HL-60/S4 treated with retinoic acid at 250 ng/mL for 4 days and 3 days (cell line): Measurements from ENCODE around the gene HENMT1.
"Not testable (repeated sequence)": the region's sequence is repeated elsewhere in the genome, so short reads cannot be mapped to it uniquely, and the experiment has no call there.

Source experiments
- in situ Hi-C: fragments of 300-500 bp; cut with MboI; formaldehyde crosslinking; loops from 2 replicates; pipeline ENCODE4 v1.7.0; 2022; ENCODE audit warnings: low sequenced_read_pairs

The HENMT1 gene

GRCh38 chr1:108671143-108671542 is 10.2 kb upstream of the HENMT1 start:
- in situ Hi-C loops: no loop called here

GRCh38 chr1:108670131-108670773 is 9.4 kb upstream of the HENMT1 start:
- in situ Hi-C loops: no loop called here

- in situ Hi-C loops: no loop called here
Measured at GRCh38 chr1:108669679-108670078, 8.8 kb upstream of the HENMT1 start.

GRCh38 chr1:108668777-108669176 is 7.9 kb upstream of the HENMT1 start:
- in situ Hi-C loops: no loop called here

- in situ Hi-C loops: not testable (repeated sequence)
Measured at GRCh38 chr1:108667422-108667821, 6.5 kb upstream of the HENMT1 start.

- in situ Hi-C loops: no loop called here
Measured at GRCh38 chr1:108665771-108666170, 4.9 kb upstream of the HENMT1 start.

GRCh38 chr1:108665067-108665466 is 4.2 kb upstream of the HENMT1 start:
- in situ Hi-C loops: no loop called here

- in situ Hi-C loops: no loop called here
Measured at GRCh38 chr1:108664481-108664880, 3.6 kb upstream of the HENMT1 start.

GRCh38 chr1:108663074-108663473 is 2.2 kb upstream of the HENMT1 start:
- in situ Hi-C loops: no loop called here

GRCh38 chr1:108657356-108658080 is 3.4 kb downstream of the HENMT1 start:
- in situ Hi-C loops: no loop called here

- in situ Hi-C loops: no loop called here
Measured at GRCh38 chr1:108653431-108654105, 7.3 kb downstream of the HENMT1 start.

GRCh38 chr1:108646648-108647269 is 14.1 kb downstream of the HENMT1 start:
- in situ Hi-C loops: loop anchor here (10.0 kb wide), 1 partner anchor 132 kb away; no protein-coding TSS in a partner anchor

- in situ Hi-C loops: loop anchor here (10.0 kb wide), 1 partner anchor 131 kb away; no protein-coding TSS in a partner anchor
Measured at GRCh38 chr1:108646265-108646647, 14.6 kb downstream of the HENMT1 start.

- in situ Hi-C loops: loop anchor here (10.0 kb wide), 1 partner anchor 131 kb away; no protein-coding TSS in a partner anchor
Measured at GRCh38 chr1:108645564-108646184, 15.2 kb downstream of the HENMT1 start.

- in situ Hi-C loops: loop anchor here (10.0 kb wide), 1 partner anchor 130 kb away; no protein-coding TSS in a partner anchor
Measured at GRCh38 chr1:108644984-108645383, 15.9 kb downstream of the HENMT1 start.

- in situ Hi-C loops: loop anchor here (10.0 kb wide), 1 partner anchor 129 kb away; no protein-coding TSS in a partner anchor
Measured at GRCh38 chr1:108643492-108644335, 17.2 kb downstream of the HENMT1 start.

GRCh38 chr1:108640863-108641262 is 20.0 kb downstream of the HENMT1 start:
- in situ Hi-C loops: loop anchor here (10.0 kb wide), 1 partner anchor 126 kb away; no protein-coding TSS in a partner anchor

- in situ Hi-C loops: loop anchor here (10.0 kb wide), 1 partner anchor 125 kb away; no protein-coding TSS in a partner anchor
Measured at GRCh38 chr1:108639899-108640560, 20.9 kb downstream of the HENMT1 start.

- in situ Hi-C loops: no loop called here
Measured at GRCh38 chr1:108636876-108637275, 24.0 kb downstream of the HENMT1 start.
